Epidermal melanocyte (primary cell): ENCODE measurements around the gene TMEM238L.

Experiments used
- DNase-seq: peaks from one replicate; pipeline ENCODE4 v3.0.0; 2011; ENCODE audit warnings: low spot score; ENCODE audit not compliant: insufficient read length

Gene TMEM238L

GRCh38 chr17:10775058-10775457 lies 28.8 kb downstream of the TMEM238L start:
- DNase-seq: no peak

GRCh38 chr17:10773391-10773790 lies 30.5 kb downstream of the TMEM238L start:
- no peak for DNase-seq

GRCh38 chr17:10772425-10773380 lies 31.2 kb downstream of the TMEM238L start:
- no peak for DNase-seq

GRCh38 chr17:10771148-10771547 lies 32.8 kb downstream of the TMEM238L start:
- DNase-seq: no peak

- DNase-seq: no peak
Observed at GRCh38 chr17:10769840-10770239, 34.1 kb downstream of the TMEM238L start.

GRCh38 chr17:10768750-10769251 lies 35.1 kb downstream of the TMEM238L start:
- DNase-seq: peak; percentile 46

GRCh38 chr17:10767232-10767631 lies 36.7 kb downstream of the TMEM238L start:
- DNase-seq: no peak

GRCh38 chr17:10762037-10762436 lies 41.9 kb downstream of the TMEM238L start:
- no peak for DNase-seq

GRCh38 chr17:10761281-10761680 lies 42.6 kb downstream of the TMEM238L start:
- DNase-seq: no peak

GRCh38 chr17:10758062-10758461 lies 45.8 kb downstream of the TMEM238L start:
- no peak for DNase-seq

- no peak for DNase-seq
Observed at GRCh38 chr17:10757647-10758046, 46.3 kb downstream of the TMEM238L start.

- DNase-seq: no peak
Observed at GRCh38 chr17:10757067-10757466, 46.8 kb downstream of the TMEM238L start.

- no peak for DNase-seq
Observed at GRCh38 chr17:10756619-10757018, 47.3 kb downstream of the TMEM238L start.

- DNase-seq: no peak
Observed at GRCh38 chr17:10756185-10756584, 47.7 kb downstream of the TMEM238L start.

- no peak for DNase-seq
Observed at GRCh38 chr17:10755592-10756127, 48.2 kb downstream of the TMEM238L start.

- DNase-seq: no peak
Observed at GRCh38 chr17:10754861-10755591, 48.9 kb downstream of the TMEM238L start.

- no peak for DNase-seq
Observed at GRCh38 chr17:10754109-10754508, 49.8 kb downstream of the TMEM238L start.

- DNase-seq: no peak
Observed at GRCh38 chr17:10752696-10753095, 51.2 kb downstream of the TMEM238L start.

GRCh38 chr17:10751563-10751962 lies 52.3 kb downstream of the TMEM238L start:
- DNase-seq: no peak

- no peak for DNase-seq
Observed at GRCh38 chr17:10750210-10750609, 53.7 kb downstream of the TMEM238L start.

GRCh38 chr17:10748531-10749181 lies 55.2 kb downstream of the TMEM238L start:
- no peak for DNase-seq
